HepG2 (cell line): ENCODE measurements around the gene NFATC1. TPM values are rescaled to one million over a fixed set of nuclear protein-coding genes. Genes with fewer than 3 reads are reported as not detected.

Experiments
- ATAC-seq: fragments of 200-7000 bp; cut with Tn5 transposase; 3 replicates; pipeline ENCODE4 v1.9.1; 2020; ENCODE audit warnings: mild to moderate bottlenecking, moderate library complexity
- BruUV-seq: library from RNA; stranded (reverse); fragments of 400-500 nt; replicated peaks from 2 replicates; lab custom pipeline; 2021; lab: Mats Ljungman, UMichigan
- CTCF ChIA-PET: fragments of 300-600 bp; formaldehyde crosslinking; extraction: SDS; loops from one replicate; lab custom pipeline; 2021; ENCODE audit warnings: low total read pairs, inconsistent platforms, low intra/inter-chr PET ratio; lab: Yijun Ruan, JAX
- POLR2A ChIA-PET: fragments of 350-600 bp; sonication (Branson Sonifier 250); formaldehyde crosslinking; loops from one replicate; lab custom pipeline; 2020; ENCODE audit warnings: antibody characterized with exemption, inconsistent platforms; lab: Yijun Ruan, JAX
- DNase-seq: peaks from one replicate; pipeline ENCODE4 v3.0.0-alpha.2; 2015; ENCODE audit warnings: low spot score
- FAIRE-seq: peaks from 3 replicates; lab custom pipeline; 2011; peaks lifted over from hg19 to GRCh38; lab: Jason Lieb, UNC
- H2AFZ ChIP-seq: one replicate; pipeline ENCODE4 v1.6.1; 2011; ENCODE audit warnings: low read length, inconsistent platforms
- H3K27ac ChIP-seq: fragments of 300-600 bp; 3 replicates; pipeline ENCODE4 v1.8.0; 2011; ENCODE audit warnings: mixed run types, mild to moderate bottlenecking, mixed read lengths, low read length, inconsistent platforms; ENCODE audit not compliant: insufficient read depth; ENCODE audit errors: extremely low read length
- H3K27me3 ChIP-seq, 2 experiments: fragments of 200-600 bp in 1 of 2; 2 replicates in 1 of 2; 3 replicates in 1 of 2; pipeline versions ENCODE4 v1.6.0 to v1.8.0; 2011; ENCODE audit warnings: low read length in 2 of 2, mild to moderate bottlenecking in 2 of 2, moderate library complexity in 2 of 2, inconsistent platforms in 1 of 2; ENCODE audit not compliant: insufficient read depth in 2 of 2, control insufficient read depth in 1 of 2
- H3K36me3 ChIP-seq, 2 experiments: fragments of 200-600 bp in 1 of 2; replicated peaks in 1 of 2; 2 replicates in 1 of 2; 3 replicates in 1 of 2; pipeline versions ENCODE4 v1.5.1 to v1.8.0; 2011; ENCODE audit warnings: low read length in 2 of 2, inconsistent platforms in 1 of 2; ENCODE audit not compliant: insufficient read depth in 2 of 2, control insufficient read depth in 1 of 2
- H3K4me1 ChIP-seq: 2 replicates; pipeline ENCODE4 v1.5.1; 2012; ENCODE audit warnings: low read length, inconsistent platforms; ENCODE audit not compliant: insufficient read depth
- H3K4me2 ChIP-seq: 2 replicates; pipeline ENCODE4 v1.6.0; 2011; ENCODE audit warnings: low read depth, low read length, inconsistent platforms
- H3K4me3 ChIP-seq, 3 experiments: fragments of 200-600 bp in 1 of 3; sonication (generic), shearing (Covaris generic) in 1 of 3; replicated peaks in 1 of 3; 2 replicates each; pipeline ENCODE4 v1.5.1; 2011 to 2016; ENCODE audit warnings: low read length in 3 of 3, inconsistent platforms in 2 of 3, low read depth in 2 of 3, mild to moderate bottlenecking in 2 of 3, control low read depth in 1 of 3, mixed read lengths in 1 of 3; ENCODE audit not compliant: insufficient read depth in 1 of 3
- H3K79me2 ChIP-seq: one replicate; pipeline ENCODE4 v1.6.1; 2011; ENCODE audit warnings: low read length, inconsistent platforms; ENCODE audit not compliant: insufficient read depth
- H3K9ac ChIP-seq: 2 replicates; pipeline ENCODE4 v1.6.0; 2011; ENCODE audit warnings: mild to moderate bottlenecking, low read depth, low read length, inconsistent platforms; ENCODE audit not compliant: insufficient read depth
- H3K9me3 ChIP-seq: 2 replicates; pipeline ENCODE4 v1.5.1; 2012; ENCODE audit warnings: mild to moderate bottlenecking, low read length
- H4K20me1 ChIP-seq: 2 replicates; pipeline ENCODE4 v1.6.0; 2011; ENCODE audit warnings: inconsistent platforms, mild to moderate bottlenecking, low read length, moderate library complexity; ENCODE audit not compliant: insufficient read depth
- CREB1 ChIP-seq, 2 experiments: fragments of 450-650 bp in 1 of 2; IDR thresholded peaks; 2 replicates each; pipeline ENCODE4 v1.6.1; 2016 to 2017; ENCODE audit warnings: control low read depth in 1 of 2, mild to moderate bottlenecking in 1 of 2, missing compliant biosample characterization in 1 of 2, missing genetic modification characterization in 1 of 2
- HNRNPUL1 ChIP-seq: fragments of 200-400 bp; formaldehyde crosslinking; IDR thresholded peaks from 2 replicates; pipeline ENCODE4 v1.6.1; 2017; ENCODE audit warnings: low read depth, mild to moderate bottlenecking, low read length, moderate library complexity
- KDM3A ChIP-seq: IDR thresholded peaks from 2 replicates; pipeline ENCODE4 v1.6.1; 2018; ENCODE audit warnings: low read depth, missing compliant biosample characterization
- ZNF691 ChIP-seq: sonication (generic); formaldehyde crosslinking; IDR thresholded peaks from 2 replicates; pipeline ENCODE4 v1.4.0; 2020; ENCODE audit warnings: missing genetic modification reagents, low read depth, mild to moderate bottlenecking, borderline replicate concordance
- WGBS: methylation state at CpG from one replicate; pipeline ENCODE4 v1.1.6; 2017; ENCODE audit warnings: low lambda C conversion rate; 5-methylcytosine and 5-hydroxymethylcytosine counted together
- in situ Hi-C: cut with HindIII; loops from 2 replicates; pipeline ENCODE4 v1.10.0; 2017; ENCODE audit warnings: low pct_unique_long_range_greater_than_20kb; ENCODE audit not compliant: extremely low pct_ligation_motif_present
- intact Hi-C: fragments of 100-400 bp; cut with micrococcal nuclease; formaldehyde crosslinking; loops from one replicate; pipeline ENCODE4 v1.10.0; 2022; ENCODE audit not compliant: unreplicated experiment
- polyA plus RNA-seq, 8 experiments: library from polyadenylated mRNA; depleted of rRNA in 3 of 8; stranded (reverse) in 7 of 8; unstranded in 1 of 8; fragments of >200 nt; fragmentation: Illumina TruSeq in 4 of 8; extraction: Trizol in 4 of 8; gene quantifications; 2 replicates each; pipeline versions ENCODE4 v1.2.1 to v1.2.3, GENCODE V29; 2011 to 2016; ENCODE audit warnings: low read depth in 4 of 8, missing spikeins in 1 of 8, mixed read lengths in 1 of 8; ENCODE audit not compliant: insufficient read depth in 1 of 8
- total RNA-seq, 5 experiments: library from RNA; depleted of rRNA; stranded (reverse); fragments of >200 nt; fragmentation: Illumina TruSeq; extraction: Trizol; gene quantifications; 2 replicates each; pipeline ENCODE4 v1.2.3, GENCODE V29; 2016; ENCODE audit warnings: low read depth in 1 of 5

The NFATC1 gene
- total and polyA plus RNA-seq, 2 of the 13 experiments (the other 11 are each of a cell fraction or from before 2014, with no cell fraction given): not detected

- intact Hi-C loops: no loop called here
- CTCF ChIA-PET: interaction anchor here (1.1 kb wide), 1 partner anchor 147 kb away, joined by 3 read pairs; no protein-coding TSS in a partner anchor
- Histone ChIP-seq H3K27me3 (peaks cover 6 to 66% of the 10 kb centered on the region in 2 experiments), H4K20me1 (no peaks in the 10 kb centered on the region), H2AFZ (no peak overlapping the region), H3K36me3 (no peaks in the 10 kb centered on the region), H3K4me3 (no peak overlapping the region), H3K9me3 (no peaks in the 10 kb centered on the region), H3K4me1 (no peaks in the 10 kb centered on the region), H3K9ac (no peak overlapping the region), H3K27ac (no peak overlapping the region), H3K79me2 (no peaks in the 10 kb centered on the region), H3K4me2 (no peak overlapping the region)
- FAIRE-seq (no peak), ATAC-seq (no peak), DNase-seq (no peak)
- BruUV-seq: no TSS peak
- POLR2A ChIA-PET: no interaction called here
- WGBS: 22% methylated on average over 7 of the region's 39 CpGs
- TF ChIP-seq KDM3A (CRISPR knock-in tag) (no peak), HNRNPUL1 (no peak)
- in situ Hi-C loops: no loop called here
These were observed 130.1 kb downstream of the NFATC1 start for GRCh38 chr18:79525556-79526467.

- H3K36me3 ChIP-seq: no peaks in the 10 kb centered on the region
- DNase-seq (no peak), ATAC-seq (no peak), FAIRE-seq (no peak)
- intact Hi-C loops (no loop called here), in situ Hi-C loops (no loop called here)
- 31% methylated on average over 17 of the region's 44 CpGs for WGBS
- no peaks in the 10 kb centered on the region for H3K79me2 ChIP-seq
- no peak overlapping the region for H3K27ac ChIP-seq
- ChIA-PET CTCF (interaction anchor here (1.1 kb wide), 1 partner anchor 148 kb away, joined by 3 read pairs; no protein-coding TSS in a partner anchor), POLR2A (no interaction called here)
- no peak overlapping the region for H3K4me3 ChIP-seq
- H3K9me3 ChIP-seq: no peaks in the 10 kb centered on the region
- no TSS peak for BruUV-seq
- no peak overlapping the region for H3K4me2 ChIP-seq
- no peak overlapping the region for H3K9ac ChIP-seq
- H3K4me1 ChIP-seq: no peaks in the 10 kb centered on the region
- no peak overlapping the region for H2AFZ ChIP-seq
- H3K27me3 ChIP-seq: peaks cover 6 to 75% of the 10 kb centered on the region in 2 experiments
- TF ChIP-seq CREB1 (IDR thresholded peaks at IDR 0.05) (peak; percentile 92), CREB1 (CRISPR knock-in tag; IDR thresholded peaks at IDR 0.05) (no peak), ZNF691 (CRISPR knock-in tag) (no peak)
- H4K20me1 ChIP-seq: no peaks in the 10 kb centered on the region
These were observed 131.0 kb downstream of the NFATC1 start for GRCh38 chr18:79526468-79527460.
